ENCODE results near the gene ARRDC1. TPM values are rescaled to one million over a fixed set of nuclear protein-coding genes. Genes with fewer than 3 reads are reported as not detected.

Gene ARRDC1
- total RNA-seq, 3 donors from 2014 or later, result 23.8 to 122 (median 57.0) TPM

DNA sequence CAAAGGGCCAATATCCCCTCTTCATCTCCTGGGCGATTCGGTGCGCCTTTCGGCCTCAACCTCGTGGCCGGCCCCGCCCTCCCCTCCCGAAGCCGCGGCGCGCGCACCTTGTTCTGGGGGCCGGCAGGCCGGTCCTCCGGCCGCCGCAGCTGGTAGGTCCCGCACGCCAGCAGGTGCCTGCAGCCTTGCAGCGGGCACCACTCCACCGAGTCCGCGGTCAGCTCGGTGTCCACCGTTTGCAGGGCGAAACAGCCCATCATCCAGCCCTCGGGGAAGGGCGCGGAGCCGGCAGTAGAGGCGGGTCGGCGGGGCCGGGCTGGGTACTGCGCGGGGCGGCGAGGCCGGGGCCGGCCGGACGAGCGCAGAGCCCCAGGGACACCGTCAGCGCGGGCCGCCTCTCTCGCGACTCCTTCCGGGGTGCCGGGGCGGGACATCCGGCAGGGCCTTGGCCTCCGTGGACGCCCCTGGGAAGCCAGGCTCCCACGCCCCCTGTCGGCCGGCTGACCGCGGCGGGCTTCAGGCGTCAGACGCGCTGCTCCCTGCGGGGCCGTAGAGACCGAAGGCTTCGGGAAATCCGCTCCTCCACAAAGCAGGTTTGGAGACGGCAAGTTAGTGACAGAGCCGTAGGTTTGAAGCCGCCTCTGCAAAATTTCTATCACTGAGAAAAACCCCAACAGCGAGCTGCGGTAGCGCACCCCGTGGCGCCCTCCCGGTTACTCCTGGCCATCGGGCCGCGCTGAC, 26.8 kb upstream of the ARRDC1 start, which contains the start of gene DPH7:
Gene DPH7, minus strand, starts transcription at position 408 of the 741 bp plus-strand sequence. Its CDS starts 148 bp downstream, at position 260.
- H3K27me3 ChIP-seq, result no peaks in the 10 kb centered on the region
- peak; percentile 86 to 94 for DNase-seq (ENCODE audit: low spot score in 2 of 2)
- peak within 1 kb of the TSS; percentile 66 to 96 (median 78) for H3K4me3 ChIP-seq
- H3K27ac ChIP-seq, result peak within 1 kb of the TSS; percentile 70 to 78
- H3K36me3 ChIP-seq, result no peaks in the 10 kb centered on the region
- no peaks in the 10 kb centered on the region for H3K9me3 ChIP-seq
- intact Hi-C loops (cut with DNase I; ENCODE audit: low total_unique reads), result no loop called here
- peak; percentile 51 to 72 (median 66) for TF ChIP-seq POLR2AphosphoS5 (IDR thresholded peaks at IDR 0.05)
- TF ChIP-seq CTCF (IDR thresholded peaks at IDR 0.05), result peak; percentile 77 to 89 (median 80)
- TF ChIP-seq POLR2A (IDR thresholded peaks at IDR 0.05), result no peak
- peaks cover 8% of the 10 kb centered on the region in 2 donors for H3K4me1 ChIP-seq

DNA sequence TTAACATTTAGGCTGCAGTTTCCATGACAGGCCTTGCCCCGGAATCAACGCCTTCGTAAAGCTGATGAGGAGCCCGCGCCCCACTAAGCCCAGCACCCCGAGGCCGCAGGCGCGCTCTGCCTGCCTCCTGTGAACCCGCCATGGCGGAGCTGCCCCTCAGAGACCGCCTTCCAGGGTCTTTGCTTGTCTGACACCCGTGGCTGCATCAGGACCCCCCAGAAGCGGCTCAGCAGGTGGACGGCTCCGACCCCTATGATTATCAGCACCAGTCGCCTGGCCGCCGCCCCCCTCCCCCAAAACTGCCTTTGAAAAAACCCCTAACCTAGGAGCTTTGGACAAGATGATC, 26.3 kb upstream of the ARRDC1 start:
- peaks cover 8% of the 10 kb centered on the region in 2 donors for H3K4me1 ChIP-seq
- no peak for DNase-seq (ENCODE audit: low spot score in 2 of 2)
- no peaks in the 10 kb centered on the region for H3K9me3 ChIP-seq
- TF ChIP-seq CTCF (IDR thresholded peaks at IDR 0.05), result no peak
- TF ChIP-seq POLR2AphosphoS5 (IDR thresholded peaks at IDR 0.05), result no peak
- TF ChIP-seq POLR2A (IDR thresholded peaks at IDR 0.05), result no peak
- intact Hi-C loops (cut with DNase I; ENCODE audit: low total_unique reads), result no loop called here
- no peaks in the 10 kb centered on the region for H3K36me3 ChIP-seq
- H3K27ac ChIP-seq, result peak overlapping the region; percentile 70 to 78
- H3K4me3 ChIP-seq, result peak overlapping the region; percentile 66 to 96 (median 78)
- H3K27me3 ChIP-seq, result no peaks in the 10 kb centered on the region

DNA sequence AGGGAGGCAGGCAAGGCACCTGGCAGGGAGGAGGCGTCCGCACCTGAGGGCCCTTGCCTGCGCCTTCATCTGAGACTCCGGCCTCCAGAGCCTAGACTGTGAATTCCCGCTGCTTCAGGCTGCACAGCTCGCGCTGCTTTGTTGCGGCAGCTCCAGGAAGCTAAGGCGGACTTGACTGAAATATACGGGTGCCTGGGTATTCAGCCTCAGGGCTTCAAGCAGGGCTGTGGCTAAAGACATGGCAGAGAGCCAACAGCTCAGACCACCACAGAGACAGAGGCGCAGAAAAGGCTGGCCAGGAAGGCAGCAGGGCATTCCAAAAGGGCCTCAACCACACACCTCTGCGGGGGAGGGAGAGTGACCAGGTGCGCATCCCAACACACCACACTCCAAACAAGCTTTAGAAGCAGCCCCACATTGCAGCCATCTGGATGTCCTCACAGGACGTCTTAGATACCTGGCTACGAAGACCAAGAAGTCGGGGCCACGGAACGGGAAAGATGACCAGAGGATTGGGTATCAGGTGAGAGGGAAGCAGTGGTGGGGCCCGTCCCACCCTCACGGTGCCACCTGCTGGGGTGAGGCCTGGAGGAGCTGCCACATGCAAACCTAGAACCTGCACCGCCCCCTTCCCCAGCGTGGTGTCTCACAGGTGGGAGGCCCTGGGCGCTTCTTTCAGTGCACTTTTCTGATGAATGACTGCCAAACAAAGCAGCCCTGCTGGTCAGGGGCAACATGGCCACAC, 25.1 kb upstream of the ARRDC1 start:
- H3K4me3 ChIP-seq, result no peak overlapping the region
- intact Hi-C loops (cut with DNase I; ENCODE audit: low total_unique reads), result no loop called here
- no peak overlapping the region for H3K27ac ChIP-seq
- no peak for TF ChIP-seq CTCF (IDR thresholded peaks at IDR 0.05)
- no peak for TF ChIP-seq POLR2AphosphoS5 (IDR thresholded peaks at IDR 0.05)
- no peak for TF ChIP-seq POLR2A (IDR thresholded peaks at IDR 0.05)
- H3K4me1 ChIP-seq, result peaks cover 8% of the 10 kb centered on the region in 2 donors
- H3K9me3 ChIP-seq, result no peaks in the 10 kb centered on the region
- H3K27me3 ChIP-seq, result no peaks in the 10 kb centered on the region
- no peaks in the 10 kb centered on the region for H3K36me3 ChIP-seq
- DNase-seq (ENCODE audit: low spot score in 2 of 2), result no peak

DNA sequence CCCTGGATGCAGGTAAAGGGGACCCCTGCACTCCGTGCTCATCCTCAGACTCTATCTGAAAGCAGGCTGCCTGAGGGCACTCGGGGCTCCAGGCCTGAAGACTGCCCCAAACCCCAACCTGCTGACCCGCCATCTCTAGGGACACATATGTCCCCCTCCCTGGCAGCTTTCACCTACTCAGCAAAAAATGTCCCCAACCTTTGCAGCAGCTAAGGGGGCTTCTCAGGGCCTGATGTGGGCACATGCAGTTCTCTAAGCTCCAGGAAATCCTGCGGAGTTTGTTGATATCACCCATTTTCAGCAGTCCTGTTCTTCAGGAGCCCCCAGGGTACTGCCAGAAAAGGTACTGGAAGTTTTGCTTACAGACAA, 24.5 kb upstream of the ARRDC1 start:
- Histone ChIP-seq H3K4me1 (peaks cover 8% of the 10 kb centered on the region in 2 donors), H3K36me3 (no peaks in the 10 kb centered on the region), H3K27me3 (no peaks in the 10 kb centered on the region), H3K4me3 (no peak overlapping the region), H3K9me3 (no peaks in the 10 kb centered on the region), H3K27ac (no peak overlapping the region)
- intact Hi-C loops (cut with DNase I; ENCODE audit: low total_unique reads), result no loop called here
- TF ChIP-seq POLR2A (IDR thresholded peaks at IDR 0.05) (no peak), CTCF (IDR thresholded peaks at IDR 0.05) (no peak), POLR2AphosphoS5 (IDR thresholded peaks at IDR 0.05) (no peak)
- no peak for DNase-seq (ENCODE audit: low spot score in 2 of 2)
